PC-3 (cell line): ENCODE data around the gene EP400.

Source experiments
- CTCF ChIP-seq: fragments of 300-600 bp; sonication (generic); conservative IDR thresholded peaks from 2 replicates; pipeline ENCODE4 v1.5.1; 2017; ENCODE audit warnings: antibody characterized with exemption, low read depth, mild to moderate bottlenecking, low read length
- EZH2 ChIP-seq: fragments of 300-600 bp; sonication (generic); IDR thresholded peaks from one replicate; pipeline ENCODE4 v1.6.1; 2017; ENCODE audit warnings: antibody characterized with exemption, mild to moderate bottlenecking, low read length; ENCODE audit not compliant: unreplicated experiment

GRCh38 chr12:131915823-131916222 lies 33.9 kb upstream of the EP400 start:
- TF ChIP-seq CTCF (no peak), EZH2 (no peak)
